Endothelial cell of umbilical vein (primary cell): ENCODE results near the gene ENKUR. TPM values are rescaled to one million over a fixed set of nuclear protein-coding genes. Genes with fewer than 3 reads are reported as not detected.

Experiments
- BruUV-seq: library from RNA; stranded (reverse); fragments of 400-500 nt; replicated peaks from 2 replicates; lab custom pipeline; 2021; lab: Mats Ljungman, UMichigan
- CTCF ChIA-PET: fragments of 300-600, 350-600 bp; sonication (Branson Sonifier 250); formaldehyde crosslinking; loops from one replicate; lab custom pipeline; 2021; ENCODE audit warnings: antibody characterized with exemption, inconsistent platforms; lab: Charles Lee
- POLR2A ChIA-PET: fragments of 300-600, 350-600 bp; sonication (Branson Sonifier 250); formaldehyde crosslinking; loops from one replicate; lab custom pipeline; 2021; ENCODE audit warnings: antibody characterized with exemption, inconsistent platforms; lab: Charles Lee
- DNase-seq: peaks from one replicate; pipeline ENCODE4 v3.0.0-alpha.2; 2011; ENCODE audit warnings: low read depth, low spot score
- FAIRE-seq: peaks from 2 replicates; lab custom pipeline; 2011; peaks lifted over from hg19 to GRCh38; lab: Jason Lieb, UNC
- H2AFZ ChIP-seq: 2 replicates; pipeline ENCODE4 v1.6.0; 2012; ENCODE audit warnings: low read depth, low read length, control low read depth, inconsistent platforms
- H3K27ac ChIP-seq: 2 replicates; pipeline ENCODE4 v1.5.1; 2011; ENCODE audit warnings: low read depth, mild to moderate bottlenecking, control low read depth, low read length, moderate library complexity; ENCODE audit not compliant: insufficient read depth
- H3K27me3 ChIP-seq, 2 experiments: 2 replicates each; pipeline versions ENCODE4 v1.6.0 to v1.6.1; 2011; ENCODE audit warnings: low read length in 2 of 2, mixed read lengths in 1 of 2; ENCODE audit not compliant: control insufficient read depth in 2 of 2, insufficient read depth in 2 of 2
- H3K36me3 ChIP-seq, 2 experiments: 2 replicates in 1 of 2; 3 replicates in 1 of 2; pipeline ENCODE4 v1.5.1; 2011; ENCODE audit warnings: low read length in 2 of 2, mild to moderate bottlenecking in 1 of 2, moderate library complexity in 1 of 2; ENCODE audit not compliant: control insufficient read depth in 2 of 2, insufficient read depth in 2 of 2; ENCODE audit errors: extremely low read depth in 1 of 2
- H3K4me1 ChIP-seq: 3 replicates; pipeline ENCODE4 v1.5.1; 2011; ENCODE audit warnings: mild to moderate bottlenecking, low read length; ENCODE audit not compliant: control insufficient read depth, insufficient read depth; ENCODE audit errors: extremely low read depth
- H3K4me2 ChIP-seq: 2 replicates; pipeline ENCODE4 v1.6.1; 2011; ENCODE audit warnings: low read length, control low read depth, mixed read lengths; ENCODE audit not compliant: insufficient read depth
- H3K4me3 ChIP-seq, 3 experiments: fragments of 200-600 bp in 1 of 3; sonication (generic), shearing (Covaris generic) in 1 of 3; replicated peaks in 1 of 3; 2 replicates each; pipeline ENCODE4 v1.5.1; 2011 to 2016; ENCODE audit warnings: control low read depth in 3 of 3, low read length in 3 of 3, mild to moderate bottlenecking in 2 of 3, inconsistent platforms in 1 of 3, low read depth in 1 of 3, moderate library complexity in 1 of 3; ENCODE audit not compliant: insufficient read depth in 1 of 3
- H3K79me2 ChIP-seq: 2 replicates; pipeline ENCODE4 v1.6.0; 2012; ENCODE audit warnings: low read length, inconsistent platforms; ENCODE audit not compliant: control insufficient read depth, insufficient read depth
- H3K9ac ChIP-seq: replicated peaks from 2 replicates; pipeline ENCODE3; 2011; ENCODE audit warnings: low read length, control low read depth; ENCODE audit not compliant: insufficient read depth; ENCODE audit errors: extremely low read depth
- H3K9me1 ChIP-seq: replicated peaks from 3 replicates; pipeline ENCODE4 v1.6.0; 2011; ENCODE audit warnings: mild to moderate bottlenecking, low read length; ENCODE audit not compliant: control insufficient read depth, insufficient read depth; ENCODE audit errors: extremely low read depth
- H3K9me3 ChIP-seq: replicated peaks from 2 replicates; pipeline ENCODE4 v1.5.1; 2012; ENCODE audit warnings: low read length, inconsistent platforms; ENCODE audit not compliant: control insufficient read depth, insufficient read depth
- H4K20me1 ChIP-seq: replicated peaks from 2 replicates; pipeline ENCODE3; 2011; ENCODE audit warnings: mild to moderate bottlenecking, low read length; ENCODE audit not compliant: control insufficient read depth, insufficient read depth; ENCODE audit errors: extremely low read depth
- CTCF ChIP-seq, 2 donors: IDR thresholded peaks; 1 replicate in 1 of 2; 2 replicates in 1 of 2; pipeline ENCODE4 v1.5.1; 2011; ENCODE audit warnings: low read length in 2 of 2, mild to moderate bottlenecking in 2 of 2, moderate library complexity in 2 of 2, control low read depth in 1 of 2, inconsistent platforms in 1 of 2, low read depth in 1 of 2; ENCODE audit not compliant: insufficient read depth in 1 of 2; ENCODE audit errors: extremely low read depth in 1 of 2
- EZH2 ChIP-seq: IDR thresholded peaks from 2 replicates; pipeline ENCODE4 v1.6.1; 2012; ENCODE audit warnings: borderline replicate concordance, low read depth, mild to moderate bottlenecking, moderate library complexity, low read length, inconsistent platforms; ENCODE audit not compliant: severe bottlenecking
- FOS ChIP-seq: IDR thresholded peaks from 2 replicates; pipeline ENCODE4 v1.6.1; 2011; ENCODE audit warnings: mild to moderate bottlenecking, low read length, moderate library complexity, borderline replicate concordance; ENCODE audit not compliant: insufficient read depth
- GATA2 ChIP-seq: IDR thresholded peaks from 2 replicates; pipeline ENCODE4 v1.7.0; 2011; ENCODE audit warnings: low read depth, mild to moderate bottlenecking, moderate library complexity, mixed read lengths, low read length; ENCODE audit not compliant: insufficient read length, insufficient read depth
- JUN ChIP-seq: IDR thresholded peaks from 2 replicates; pipeline ENCODE4 v1.6.1; 2011; ENCODE audit warnings: borderline replicate concordance, low read depth; ENCODE audit not compliant: insufficient read length, insufficient read depth
- MAX ChIP-seq: IDR thresholded peaks from 2 replicates; pipeline ENCODE4 v1.6.1; 2011; ENCODE audit not compliant: insufficient read depth, insufficient read length
- MYC ChIP-seq: IDR thresholded peaks from one replicate; pipeline ENCODE4 v1.6.1; 2011; ENCODE audit warnings: mild to moderate bottlenecking, low read depth, low read length
- POLR2A ChIP-seq: IDR thresholded peaks from 2 replicates; pipeline ENCODE4 v1.6.1; 2012; ENCODE audit warnings: low read depth, mild to moderate bottlenecking, control low read depth, low read length
- POLR2AphosphoS5 ChIP-seq: IDR thresholded peaks from 2 replicates; pipeline ENCODE4 v1.6.1; 2012; ENCODE audit warnings: low read depth, mild to moderate bottlenecking, control low read depth, low read length, moderate library complexity; ENCODE audit not compliant: insufficient read depth
- dilution Hi-C: fragments of 300-500 bp; cut with MboI; formaldehyde crosslinking; loops from one replicate; pipeline ENCODE4 v1.15.0; 2019; ENCODE audit warnings: low sequenced_read_pairs; ENCODE audit not compliant: extremely low pct_ligation_motif_present
- intact Hi-C: fragments of 100-400 bp; cut with micrococcal nuclease; formaldehyde crosslinking; loops from one replicate; pipeline ENCODE4 v1.10.0; 2022
- polyA plus RNA-seq, 4 experiments: library from polyadenylated mRNA; depleted of rRNA in 3 of 4; stranded (reverse) in 3 of 4; unstranded in 1 of 4; fragments of >200 nt; gene quantifications; 2 replicates each; pipeline versions ENCODE4 v1.2.1 to v1.2.3, GENCODE V29; 2011 to 2012; ENCODE audit warnings: missing spikeins in 1 of 4
- total RNA-seq: library from RNA; stranded (reverse); gene quantifications from 2 replicates; pipeline ENCODE4 v1.2.3, GENCODE V29; 2021

The ENKUR gene
- total and polyA plus RNA-seq, 2 donors (not counting 3 experiments of a cell fraction or from before 2014, with no cell fraction given): 0.07 to 0.35 TPM

GRCh38 chr10:25061125-25061524, 45.2 kb upstream of the ENKUR start:
- FAIRE-seq (no peak), DNase-seq (no peak)
- H3K36me3 ChIP-seq: no peaks in the 10 kb centered on the region
- dilution Hi-C loops: no loop called here
- H3K4me3 ChIP-seq: no peak overlapping the region
- no peaks in the 10 kb centered on the region for H3K27me3 ChIP-seq
- H4K20me1 ChIP-seq: no peaks in the 10 kb centered on the region
- H3K4me1 ChIP-seq: peaks cover 29% of the 10 kb centered on the region
- no peak for TF ChIP-seq MAX
- no peak for TF ChIP-seq GATA2
- no peak for TF ChIP-seq POLR2AphosphoS5
- TF ChIP-seq FOS: no peak
- TF ChIP-seq EZH2: no peak
- TF ChIP-seq CTCF (IDR thresholded peaks at IDR 0.05; ENCODE audit: extremely low read depth in 1 of 2, insufficient read depth in 1 of 2, low read depth in 1 of 2, low read length in 2 of 2): no peak
- TF ChIP-seq JUN: no peak
- no peak for TF ChIP-seq POLR2A
- no peak for TF ChIP-seq MYC
- BruUV-seq: no TSS peak
- CTCF ChIA-PET: interaction anchor here (0.8 to 1.1 kb wide), 2 partner anchors 19 to 20 kb away, joined by 3 to 4 read pairs; no protein-coding TSS in a partner anchor
- no peaks in the 10 kb centered on the region for H3K9me3 ChIP-seq
- H3K4me2 ChIP-seq: no peak overlapping the region
- no peaks in the 10 kb centered on the region for H3K9me1 ChIP-seq
- intact Hi-C loops: no loop called here
- no peak overlapping the region for H3K9ac ChIP-seq
- no peaks in the 10 kb centered on the region for H3K79me2 ChIP-seq
- no peak overlapping the region for H2AFZ ChIP-seq
- POLR2A ChIA-PET: no interaction called here
- H3K27ac ChIP-seq: peak overlapping the region; percentile 93
